K562 (cell line): Measurements from ENCODE around the gene YAE1. TPM values are rescaled to one million over a fixed set of nuclear protein-coding genes. Genes with fewer than 3 reads are reported as not detected.
A peak's percentile ranks its signal among the peaks of the same experiment; 100 is the strongest.

Experiments used
- PRPF4 ChIP-seq: fragments of 200-400 bp; formaldehyde crosslinking; IDR thresholded peaks from one replicate; pipeline ENCODE4 v1.6.1; 2017; ENCODE audit warnings: low read length, low read depth, mild to moderate bottlenecking; ENCODE audit not compliant: insufficient read depth, poor library complexity, severe bottlenecking
- polyA plus RNA-seq, 8 experiments: library from polyadenylated mRNA; depleted of rRNA in 4 of 8; stranded (reverse) in 5 of 8; unstranded in 3 of 8; fragments of >200 nt; fragmentation: Nextera tagmentation in 2 of 8; fragmentation: Illumina TruSeq in 1 of 8; extraction: Ambion mirVana in 2 of 8; extraction: Trizol in 1 of 8; gene quantifications; 2 replicates each; pipeline versions ENCODE4 v1.2.1 to v1.2.3, GENCODE V29; 2011 to 2014; ENCODE audit warnings: inconsistent platforms in 1 of 8, missing spikeins in 1 of 8
- total RNA-seq, 7 experiments: library from RNA; depleted of rRNA in 6 of 7; stranded (reverse); fragments of >200 nt in 6 of 7; fragmentation: Illumina TruSeq in 2 of 7; extraction: Trizol in 2 of 7; gene quantifications; 2 replicates each; pipeline versions ENCODE4 v1.2.1 to v1.2.3, GENCODE V29; 2011 to 2021; ENCODE audit warnings: low replicate concordance in 1 of 7
- TF ChIP-seq, protein P1 (sequence below): fragments of 250-450 bp; sonication (Bioruptor Pico); IDR thresholded peaks from 2 replicates; pipeline ENCODE4 v1.8.0; 2021; ENCODE audit warnings: mild to moderate bottlenecking, moderate library complexity
- TF ChIP-seq, protein P2 (sequence below), 2 experiments: fragments of 450-650 bp in 1 of 2; sonication (generic) in 1 of 2; formaldehyde crosslinking in 1 of 2; IDR thresholded peaks; 2 replicates each; pipeline versions ENCODE4 v1.7.1 to v1.9.0; 2016 to 2022; ENCODE audit warnings: inconsistent platforms in 1 of 2, mild to moderate bottlenecking in 1 of 2, missing genetic modification reagents in 1 of 2
- TF ChIP-seq, protein P3 (sequence below): sonication (generic); formaldehyde crosslinking; IDR thresholded peaks from 2 replicates; pipeline ENCODE4 v1.8.1; 2023; ENCODE audit warnings: mild to moderate bottlenecking, missing genetic modification reagents

YAE1 gene
- total and polyA plus RNA-seq, 9 of the 15 experiments (the other 6 are each of a cell fraction or from before 2014, with no cell fraction given) = 15.2 to 63.4 (median 30.1) TPM

DNA sequence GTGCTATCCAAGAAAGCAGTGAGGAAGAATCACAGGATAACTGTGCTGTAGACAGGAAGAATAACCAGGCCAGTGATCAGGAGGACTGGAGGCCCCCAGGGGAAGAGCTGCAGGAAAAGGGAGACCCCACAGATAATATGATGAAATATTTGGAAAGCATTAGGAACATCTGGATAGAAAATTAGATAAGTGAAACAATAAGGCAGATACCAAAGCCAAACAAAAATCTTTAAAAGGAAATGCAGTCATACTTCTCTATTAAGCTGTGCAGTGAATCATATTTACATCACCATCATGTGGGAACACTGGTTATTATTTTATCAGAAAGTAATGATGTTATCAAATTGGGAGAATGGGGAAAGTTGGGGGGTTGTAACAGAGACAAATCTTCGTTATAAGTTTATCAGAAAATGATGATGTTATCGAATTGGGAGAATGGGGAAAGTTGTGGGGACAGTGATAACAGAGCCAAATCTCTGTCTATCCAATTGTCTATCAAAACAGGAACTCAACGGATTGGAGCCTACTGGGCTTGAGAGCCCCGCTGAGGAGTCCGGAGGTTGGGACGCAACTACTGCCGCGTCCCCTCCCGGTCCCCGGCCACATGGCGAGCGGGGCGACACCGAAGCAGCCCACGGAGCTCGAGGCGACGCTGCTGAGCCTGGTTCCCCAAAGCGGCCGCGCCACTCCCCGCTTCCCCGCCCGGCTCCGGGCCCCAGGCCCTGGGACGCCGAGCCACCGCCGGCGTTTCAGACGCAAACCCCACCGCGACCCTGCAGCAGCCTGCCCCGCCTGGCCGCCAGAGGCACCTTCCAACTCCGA lies 43.1 kb downstream of the YAE1 start (continued):
- TF ChIP-seq, protein P1, sequence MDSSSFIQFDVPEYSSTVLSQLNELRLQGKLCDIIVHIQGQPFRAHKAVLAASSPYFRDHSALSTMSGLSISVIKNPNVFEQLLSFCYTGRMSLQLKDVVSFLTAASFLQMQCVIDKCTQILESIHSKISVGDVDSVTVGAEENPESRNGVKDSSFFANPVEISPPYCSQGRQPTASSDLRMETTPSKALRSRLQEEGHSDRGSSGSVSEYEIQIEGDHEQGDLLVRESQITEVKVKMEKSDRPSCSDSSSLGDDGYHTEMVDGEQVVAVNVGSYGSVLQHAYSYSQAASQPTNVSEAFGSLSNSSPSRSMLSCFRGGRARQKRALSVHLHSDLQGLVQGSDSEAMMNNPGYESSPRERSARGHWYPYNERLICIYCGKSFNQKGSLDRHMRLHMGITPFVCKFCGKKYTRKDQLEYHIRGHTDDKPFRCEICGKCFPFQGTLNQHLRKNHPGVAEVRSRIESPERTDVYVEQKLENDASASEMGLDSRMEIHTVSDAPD (CRISPR knock-in tag) = no peak
- TF ChIP-seq PRPF4 = no peak
- TF ChIP-seq, protein P2, sequence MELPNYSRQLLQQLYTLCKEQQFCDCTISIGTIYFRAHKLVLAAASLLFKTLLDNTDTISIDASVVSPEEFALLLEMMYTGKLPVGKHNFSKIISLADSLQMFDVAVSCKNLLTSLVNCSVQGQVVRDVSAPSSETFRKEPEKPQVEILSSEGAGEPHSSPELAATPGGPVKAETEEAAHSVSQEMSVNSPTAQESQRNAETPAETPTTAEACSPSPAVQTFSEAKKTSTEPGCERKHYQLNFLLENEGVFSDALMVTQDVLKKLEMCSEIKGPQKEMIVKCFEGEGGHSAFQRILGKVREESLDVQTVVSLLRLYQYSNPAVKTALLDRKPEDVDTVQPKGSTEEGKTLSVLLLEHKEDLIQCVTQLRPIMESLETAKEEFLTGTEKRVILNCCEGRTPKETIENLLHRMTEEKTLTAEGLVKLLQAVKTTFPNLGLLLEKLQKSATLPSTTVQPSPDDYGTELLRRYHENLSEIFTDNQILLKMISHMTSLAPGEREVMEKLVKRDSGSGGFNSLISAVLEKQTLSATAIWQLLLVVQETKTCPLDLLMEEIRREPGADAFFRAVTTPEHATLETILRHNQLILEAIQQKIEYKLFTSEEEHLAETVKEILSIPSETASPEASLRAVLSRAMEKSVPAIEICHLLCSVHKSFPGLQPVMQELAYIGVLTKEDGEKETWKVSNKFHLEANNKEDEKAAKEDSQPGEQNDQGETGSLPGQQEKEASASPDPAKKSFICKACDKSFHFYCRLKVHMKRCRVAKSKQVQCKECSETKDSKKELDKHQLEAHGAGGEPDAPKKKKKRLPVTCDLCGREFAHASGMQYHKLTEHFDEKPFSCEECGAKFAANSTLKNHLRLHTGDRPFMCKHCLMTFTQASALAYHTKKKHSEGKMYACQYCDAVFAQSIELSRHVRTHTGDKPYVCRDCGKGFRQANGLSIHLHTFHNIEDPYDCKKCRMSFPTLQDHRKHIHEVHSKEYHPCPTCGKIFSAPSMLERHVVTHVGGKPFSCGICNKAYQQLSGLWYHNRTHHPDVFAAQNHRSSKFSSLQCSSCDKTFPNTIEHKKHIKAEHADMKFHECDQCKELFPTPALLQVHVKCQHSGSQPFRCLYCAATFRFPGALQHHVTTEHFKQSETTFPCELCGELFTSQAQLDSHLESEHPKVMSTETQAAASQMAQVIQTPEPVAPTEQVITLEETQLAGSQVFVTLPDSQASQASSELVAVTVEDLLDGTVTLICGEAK (IDR thresholded peaks at IDR 0.05) = no peak
- TF ChIP-seq, protein P2 (CRISPR knock-in tag; IDR thresholded peaks at IDR 0.05) = no peak
- TF ChIP-seq, protein P3, sequence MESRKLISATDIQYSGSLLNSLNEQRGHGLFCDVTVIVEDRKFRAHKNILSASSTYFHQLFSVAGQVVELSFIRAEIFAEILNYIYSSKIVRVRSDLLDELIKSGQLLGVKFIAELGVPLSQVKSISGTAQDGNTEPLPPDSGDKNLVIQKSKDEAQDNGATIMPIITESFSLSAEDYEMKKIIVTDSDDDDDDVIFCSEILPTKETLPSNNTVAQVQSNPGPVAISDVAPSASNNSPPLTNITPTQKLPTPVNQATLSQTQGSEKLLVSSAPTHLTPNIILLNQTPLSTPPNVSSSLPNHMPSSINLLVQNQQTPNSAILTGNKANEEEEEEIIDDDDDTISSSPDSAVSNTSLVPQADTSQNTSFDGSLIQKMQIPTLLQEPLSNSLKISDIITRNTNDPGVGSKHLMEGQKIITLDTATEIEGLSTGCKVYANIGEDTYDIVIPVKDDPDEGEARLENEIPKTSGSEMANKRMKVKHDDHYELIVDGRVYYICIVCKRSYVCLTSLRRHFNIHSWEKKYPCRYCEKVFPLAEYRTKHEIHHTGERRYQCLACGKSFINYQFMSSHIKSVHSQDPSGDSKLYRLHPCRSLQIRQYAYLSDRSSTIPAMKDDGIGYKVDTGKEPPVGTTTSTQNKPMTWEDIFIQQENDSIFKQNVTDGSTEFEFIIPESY (CRISPR knock-in tag) = peak; percentile 54; the same call in 1 of the 2 replicates
